ENCODE results near the gene ZFPL1.

Gene ZFPL1

DNA sequence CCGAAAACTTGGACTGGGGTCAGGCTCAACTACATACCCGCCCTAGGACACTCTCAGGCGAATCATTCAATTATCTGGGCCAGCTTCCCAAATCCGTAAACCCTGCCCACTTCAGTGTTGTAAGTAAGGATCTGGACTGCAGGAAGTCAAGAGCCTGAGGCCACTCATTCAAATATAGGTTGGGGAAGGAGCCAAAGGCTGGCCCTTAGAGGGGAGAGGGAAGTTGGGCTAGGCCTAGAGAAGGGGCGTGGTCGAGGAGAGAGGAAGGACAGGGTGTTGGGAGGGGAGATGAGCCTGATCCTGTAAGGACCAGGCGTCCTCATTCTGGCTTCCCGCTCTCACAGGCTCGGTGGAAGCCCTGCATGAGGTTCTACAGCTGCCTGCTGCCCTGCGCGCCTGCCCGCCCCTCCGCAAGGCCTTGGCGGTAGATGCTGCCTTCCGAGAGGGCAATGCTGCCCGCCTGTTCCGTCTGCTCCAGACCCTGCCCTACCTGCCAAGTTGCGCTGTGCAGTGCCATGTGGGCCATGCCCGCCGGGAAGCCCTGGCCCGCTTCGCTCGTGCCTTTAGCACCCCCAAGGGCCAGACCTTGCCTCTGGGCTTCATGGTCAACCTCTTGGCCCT is 40.0 kb upstream of the ZFPL1 start:
- no peak for TF ChIP-seq ZFX (IDR thresholded peaks at IDR 0.05)
- TF ChIP-seq, protein P1, sequence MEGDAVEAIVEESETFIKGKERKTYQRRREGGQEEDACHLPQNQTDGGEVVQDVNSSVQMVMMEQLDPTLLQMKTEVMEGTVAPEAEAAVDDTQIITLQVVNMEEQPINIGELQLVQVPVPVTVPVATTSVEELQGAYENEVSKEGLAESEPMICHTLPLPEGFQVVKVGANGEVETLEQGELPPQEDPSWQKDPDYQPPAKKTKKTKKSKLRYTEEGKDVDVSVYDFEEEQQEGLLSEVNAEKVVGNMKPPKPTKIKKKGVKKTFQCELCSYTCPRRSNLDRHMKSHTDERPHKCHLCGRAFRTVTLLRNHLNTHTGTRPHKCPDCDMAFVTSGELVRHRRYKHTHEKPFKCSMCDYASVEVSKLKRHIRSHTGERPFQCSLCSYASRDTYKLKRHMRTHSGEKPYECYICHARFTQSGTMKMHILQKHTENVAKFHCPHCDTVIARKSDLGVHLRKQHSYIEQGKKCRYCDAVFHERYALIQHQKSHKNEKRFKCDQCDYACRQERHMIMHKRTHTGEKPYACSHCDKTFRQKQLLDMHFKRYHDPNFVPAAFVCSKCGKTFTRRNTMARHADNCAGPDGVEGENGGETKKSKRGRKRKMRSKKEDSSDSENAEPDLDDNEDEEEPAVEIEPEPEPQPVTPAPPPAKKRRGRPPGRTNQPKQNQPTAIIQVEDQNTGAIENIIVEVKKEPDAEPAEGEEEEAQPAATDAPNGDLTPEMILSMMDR (conservative IDR thresholded peaks at IDR 0.05) = no peak

DNA sequence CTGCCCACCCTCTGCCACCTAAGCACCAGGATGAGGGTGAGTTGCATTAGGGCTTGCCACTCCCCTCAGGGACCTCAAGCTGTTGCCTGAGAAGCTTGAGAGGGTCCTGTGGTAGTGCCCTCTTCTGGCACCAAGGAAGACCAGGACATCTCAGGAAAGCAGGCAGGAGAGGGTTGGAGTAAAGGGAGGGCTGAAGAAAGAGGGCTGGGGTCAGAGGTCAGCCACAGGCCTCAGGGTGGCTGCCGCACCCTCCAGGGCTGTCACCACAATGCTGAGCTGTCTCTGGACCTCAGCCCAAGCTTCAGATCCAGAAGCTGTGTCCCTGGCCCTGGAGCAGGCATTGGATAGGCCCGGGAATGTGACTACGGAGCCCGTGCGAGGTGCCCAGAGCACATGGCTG is 39.0 kb upstream of the ZFPL1 start:
- TF ChIP-seq ZFX (IDR thresholded peaks at IDR 0.05) = no peak
- TF ChIP-seq, protein P1 (conservative IDR thresholded peaks at IDR 0.05) = no peak
- no peak overlapping the region for H3K27ac ChIP-seq

More for the DNA sequence above, 40.0 kb upstream of the ZFPL1 start:
- H3K27ac ChIP-seq = no peak overlapping the region

DNA sequence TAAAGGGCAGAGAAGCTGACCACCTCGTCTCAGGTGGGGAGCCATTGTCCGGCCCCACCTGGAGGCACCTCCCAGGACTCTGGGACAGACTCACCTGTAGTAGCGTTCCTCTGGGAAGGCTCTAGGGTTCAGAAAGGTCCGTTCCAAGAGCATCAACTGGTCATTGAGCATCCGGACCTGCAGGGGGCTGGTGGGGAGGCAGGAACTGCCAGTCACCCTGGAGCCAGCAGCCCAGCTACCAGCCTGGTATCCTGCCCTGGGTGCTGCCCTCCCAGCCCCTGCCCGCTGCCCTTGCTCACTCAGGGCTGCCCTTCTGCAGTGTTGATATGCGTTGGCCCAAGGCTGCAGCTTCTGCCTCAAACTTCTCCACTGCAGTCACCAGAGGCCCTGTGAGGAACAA is 38.3 kb upstream of the ZFPL1 start:
- TF ChIP-seq, protein P1 (conservative IDR thresholded peaks at IDR 0.05) = no peak
- TF ChIP-seq ZFX (IDR thresholded peaks at IDR 0.05) = no peak
- no peak overlapping the region for H3K27ac ChIP-seq

DNA sequence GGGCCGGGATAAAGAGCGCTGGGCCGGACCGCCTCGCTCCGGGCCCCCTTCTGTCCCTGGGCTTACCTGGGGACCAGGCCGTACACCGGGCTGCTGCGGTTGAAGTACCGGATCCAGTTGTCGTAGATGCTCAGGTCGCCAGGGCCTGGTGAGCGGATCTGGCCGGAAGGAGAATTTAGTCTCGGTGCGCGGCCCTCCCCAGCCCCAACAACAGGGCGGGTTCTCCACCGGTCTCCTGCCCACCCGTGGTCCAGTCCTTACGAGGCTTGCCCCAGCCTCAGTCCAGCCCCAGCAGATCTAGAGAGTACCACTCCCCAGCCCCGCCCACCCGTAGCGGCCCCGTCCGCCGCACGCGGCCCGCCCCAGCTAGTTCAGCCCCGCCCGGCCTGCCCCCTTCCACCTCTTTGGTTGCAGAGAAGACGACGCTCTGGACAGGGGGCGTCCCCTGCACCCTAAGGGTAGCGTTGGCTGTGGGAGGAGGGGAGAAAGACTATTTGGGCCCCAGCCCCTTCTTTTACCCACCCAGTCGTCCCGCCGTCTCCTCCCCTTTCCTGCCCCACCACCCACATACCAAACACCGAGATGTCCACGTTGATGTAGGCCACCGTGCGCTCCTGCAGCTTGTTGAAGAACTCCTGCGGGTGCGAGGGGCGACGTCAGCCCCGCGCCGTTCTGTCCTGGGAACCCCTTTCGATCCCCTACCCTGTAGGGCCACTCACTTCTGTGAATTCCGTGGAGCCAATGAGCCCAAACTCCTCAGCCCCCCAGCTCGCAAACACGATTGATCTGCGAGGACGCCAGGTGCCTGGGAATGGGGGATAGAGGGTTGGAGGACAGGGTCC is 36.2 kb upstream of the ZFPL1 start:
- H3K27ac ChIP-seq = no peak overlapping the region
- TF ChIP-seq, protein P1 (conservative IDR thresholded peaks at IDR 0.05) = no peak
- no peak for TF ChIP-seq ZFX (IDR thresholded peaks at IDR 0.05)

DNA sequence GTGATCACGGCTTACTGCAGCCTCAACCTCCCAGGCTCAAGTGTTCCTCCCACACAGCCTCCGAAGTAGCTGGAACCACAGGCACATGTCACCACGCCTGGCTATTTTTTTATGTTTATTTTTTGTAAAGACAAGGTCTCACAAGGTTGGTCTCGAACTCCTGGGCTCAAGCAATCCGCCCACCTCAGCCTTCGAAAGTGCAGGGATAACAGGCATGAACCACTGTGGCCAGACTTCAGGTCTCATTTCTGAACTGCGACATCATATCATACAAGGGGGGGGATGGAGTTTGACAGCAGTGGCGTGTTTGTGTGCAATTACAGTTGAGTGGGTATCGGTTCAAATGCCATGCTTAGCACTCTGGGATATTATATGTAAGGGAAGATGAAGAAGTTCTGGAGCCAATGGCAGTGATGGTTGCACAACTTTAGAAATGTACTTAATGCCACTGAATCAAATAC is 32.6 kb upstream of the ZFPL1 start:
- H3K27ac ChIP-seq = no peak overlapping the region
- TF ChIP-seq, protein P1 (conservative IDR thresholded peaks at IDR 0.05) = no peak
- TF ChIP-seq ZFX (IDR thresholded peaks at IDR 0.05) = no peak

DNA sequence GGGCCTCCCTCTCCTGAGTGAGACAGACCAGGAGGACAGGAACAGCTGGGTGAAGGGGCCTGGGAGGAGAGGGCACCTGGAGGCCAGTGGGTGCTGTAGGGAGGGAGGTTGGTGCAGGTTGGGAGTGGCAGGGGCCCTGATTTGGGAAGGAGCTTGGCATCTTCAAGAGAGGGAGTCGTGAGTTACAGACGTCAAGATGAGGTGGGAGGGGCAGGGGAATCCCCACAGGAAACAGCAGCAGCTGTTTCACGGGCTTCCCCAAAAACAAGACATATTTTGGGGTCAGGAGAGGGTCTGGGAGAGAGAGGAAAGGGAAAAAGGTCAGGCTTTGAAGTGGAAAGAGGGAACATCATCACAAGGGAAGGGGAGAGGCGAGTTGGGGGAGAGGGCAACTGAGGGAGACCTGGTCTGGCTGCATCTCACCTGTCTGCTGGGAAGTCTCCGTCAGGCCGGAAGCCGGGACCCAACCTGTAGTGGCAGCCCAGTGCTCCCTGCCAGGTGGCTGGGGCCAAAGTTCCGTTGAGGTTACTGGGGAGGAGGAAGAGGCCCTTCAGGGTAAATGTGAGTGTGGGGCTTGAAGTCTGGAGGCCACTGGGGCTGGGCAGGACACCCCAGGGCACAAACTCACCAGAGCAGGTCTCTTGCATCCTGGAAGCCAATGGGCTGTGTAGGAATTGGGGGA is 30.1 kb upstream of the ZFPL1 start:
- no peak for TF ChIP-seq ZFX (IDR thresholded peaks at IDR 0.05)
- TF ChIP-seq, protein P1 (conservative IDR thresholded peaks at IDR 0.05) = no peak
- no peak overlapping the region for H3K27ac ChIP-seq

DNA sequence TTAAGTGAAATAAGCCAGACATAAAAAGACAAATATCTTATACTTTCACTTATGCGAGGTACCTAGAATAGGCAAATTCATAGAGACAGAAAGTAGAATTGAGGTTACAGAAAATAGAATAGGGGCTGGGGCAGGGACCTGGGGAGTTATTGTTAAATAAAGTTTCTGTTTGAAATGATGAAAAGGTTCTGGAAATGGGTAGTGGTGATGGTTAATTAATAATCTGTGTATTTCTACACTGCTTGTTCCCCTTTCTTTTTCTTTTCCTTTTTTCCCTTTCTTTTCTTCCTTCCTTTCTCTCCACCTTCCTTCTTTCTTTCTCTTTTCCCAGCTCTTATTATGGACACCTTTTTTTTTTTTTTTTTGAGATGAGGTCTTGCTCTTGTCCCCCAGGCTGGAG is 28.5 kb upstream of the ZFPL1 start:
- H3K27ac ChIP-seq = no peak overlapping the region
- TF ChIP-seq, protein P1 (conservative IDR thresholded peaks at IDR 0.05) = no peak
- TF ChIP-seq ZFX (IDR thresholded peaks at IDR 0.05) = no peak

Measured in C4-2B (cell line).